Testis (tissue), 3 donors: ENCODE data around the gene ARID5B. TPM values are rescaled to one million over a fixed set of nuclear protein-coding genes. Genes with fewer than 3 reads are reported as not detected.
A peak's percentile ranks its signal among the peaks of the same experiment; 100 is the strongest.

Experiments
- DNase-seq: peaks from one replicate; pipeline ENCODE4 v3.0.0-alpha.2; 2019
- H3K27ac ChIP-seq, 2 donors: fragments of 200-600 bp; sonication (generic); one replicate each; pipeline ENCODE4 v1.5.1; 2019
- H3K27me3 ChIP-seq: fragments of 200-600 bp; sonication (generic); one replicate; pipeline ENCODE4 v1.5.1; 2019
- H3K36me3 ChIP-seq: fragments of 200-600 bp; sonication (generic); one replicate; pipeline ENCODE4 v1.5.1; 2017; ENCODE audit warnings: low read depth; ENCODE audit errors: missing control alignments
- H3K4me1 ChIP-seq: fragments of 200-600 bp; sonication (generic); one replicate; pipeline ENCODE4 v1.5.1; 2019
- H3K4me3 ChIP-seq, 2 donors: fragments of 200-600 bp; sonication (generic); one replicate each; pipeline ENCODE4 v1.5.1; 2017 to 2019
- H3K9me3 ChIP-seq: fragments of 200-600 bp; sonication (generic); one replicate; pipeline ENCODE4 v1.5.1; 2017
- CTCF ChIP-seq, 3 experiments: fragments of 450-650 bp in 2 of 3; fragments of 200-600 bp in 1 of 3; sonication (generic) in 1 of 3; IDR thresholded peaks; one replicate each; pipeline ENCODE4 v1.5.1; 2016 to 2019; ENCODE audit warnings: antibody characterized with exemption in 3 of 3, mild to moderate bottlenecking in 2 of 3, moderate library complexity in 1 of 3
- POLR2A ChIP-seq: fragments of 450-650 bp; IDR thresholded peaks from one replicate; pipeline ENCODE4 v1.6.1; 2017; ENCODE audit warnings: antibody characterized with exemption, mild to moderate bottlenecking, moderate library complexity
- WGBS, 2 donors: methylation state at CpG; one replicate each; pipeline ENCODE4 v1.1.5; 2018; 5-methylcytosine and 5-hydroxymethylcytosine counted together
- intact Hi-C: fragments of 100-400 bp; cut with DNase I; formaldehyde crosslinking; loops from one replicate; pipeline ENCODE4 v1.15.1; 2023; ENCODE audit warnings: low total_unique reads
- polyA plus RNA-seq: library from polyadenylated mRNA; stranded (reverse); fragments of 350-450 nt; fragmentation: Illumina TruSeq; extraction: RNeasy Lipid Tissue Mini Kit (QIAGEN cat#74804); gene quantifications from one replicate; pipeline ENCODE4 v1.2.3, GENCODE V29; 2014; ENCODE audit warnings: low read depth, low replicate concordance; ENCODE audit not compliant: insufficient read depth
- total RNA-seq, 2 donors: library from RNA; depleted of rRNA; stranded (reverse); fragments of >200 nt; gene quantifications; one replicate each; pipeline ENCODE4 v1.2.3, GENCODE V29; 2016

ARID5B gene
- total and polyA plus RNA-seq, 3 donors from 2014 or later, result 14.3 to 73.6 (median 52.1) TPM

DNA sequence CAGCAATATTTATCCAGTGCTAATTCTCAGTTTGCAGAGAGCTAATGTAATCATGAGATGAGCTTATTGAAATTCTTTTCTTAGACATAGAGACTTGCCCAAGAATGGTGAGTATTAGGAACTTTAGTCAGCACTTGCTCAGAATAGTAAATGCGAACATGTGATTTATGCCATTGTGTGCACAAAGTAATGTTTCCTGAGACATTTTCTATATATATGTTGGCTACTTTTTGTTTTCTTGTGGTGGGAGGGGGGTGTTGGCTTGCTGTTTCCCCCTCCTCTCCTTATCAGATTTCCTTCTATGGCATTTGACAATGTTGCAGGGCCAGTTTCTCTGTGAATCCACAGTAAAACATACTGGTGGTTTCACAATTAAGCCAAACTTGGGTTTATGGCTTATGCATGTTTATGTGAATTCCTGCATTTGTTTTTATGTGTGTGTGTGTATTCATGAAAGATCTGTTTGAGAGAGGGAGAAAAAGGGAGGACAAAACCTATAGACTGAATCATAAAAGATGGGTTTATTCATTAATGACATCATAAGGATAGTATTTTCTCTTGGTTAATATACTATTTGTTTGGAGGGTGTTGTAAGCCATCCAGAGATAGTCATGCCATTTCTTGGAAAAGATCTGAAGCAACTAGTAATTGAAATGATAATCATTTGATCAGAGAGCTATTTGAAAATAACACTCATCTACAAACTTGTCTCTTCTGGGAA lies 36.3 kb downstream of the ARID5B start:
- WGBS, 2 donors, result 76 to 82% methylated on average over 1 of the region's 1 CpG
- intact Hi-C loops, result no loop called here
- TF ChIP-seq POLR2A (no peak), CTCF (IDR thresholded peaks at IDR 0.05) (no peak)
- H3K4me1 ChIP-seq, result peaks cover 17% of the 10 kb centered on the region
- no peaks in the 10 kb centered on the region for H3K9me3 ChIP-seq
- H3K27ac ChIP-seq, result peak overlapping the region; percentile 52 to 62
- no peaks in the 10 kb centered on the region for H3K27me3 ChIP-seq
- no peaks in the 10 kb centered on the region for H3K36me3 ChIP-seq
- no peak for DNase-seq
- H3K4me3 ChIP-seq, result no peak overlapping the region

- TF ChIP-seq POLR2A (no peak), CTCF (IDR thresholded peaks at IDR 0.05) (no peak)
- Histone ChIP-seq H3K9me3 (no peaks in the 10 kb centered on the region), H3K4me1 (peaks cover 21% of the 10 kb centered on the region), H3K4me3 (no peak overlapping the region), H3K27ac (peak overlapping the region in 1 of 2 donors; percentile 62), H3K27me3 (no peaks in the 10 kb centered on the region), H3K36me3 (no peaks in the 10 kb centered on the region)
- DNase-seq, result no peak
- WGBS, 2 donors, result 86 to 92% methylated on average over 3 of the region's 3 CpGs
- intact Hi-C loops, result no loop called here
These were observed 38.4 kb downstream of the ARID5B start for GRCh38 chr10:61939902-61940301.

GRCh38 chr10:61941202-61941681 lies 39.7 kb downstream of the ARID5B start:
- no peaks in the 10 kb centered on the region for H3K36me3 ChIP-seq
- TF ChIP-seq CTCF (IDR thresholded peaks at IDR 0.05) (no peak), POLR2A (no peak)
- H3K27ac ChIP-seq, result no peak overlapping the region
- DNase-seq, result no peak
- peaks cover 21% of the 10 kb centered on the region for H3K4me1 ChIP-seq
- H3K27me3 ChIP-seq, result no peaks in the 10 kb centered on the region
- no peak overlapping the region for H3K4me3 ChIP-seq
- H3K9me3 ChIP-seq, result no peaks in the 10 kb centered on the region
- 82% methylated on average over 4 of the region's 4 CpGs for WGBS, 2 donors
- intact Hi-C loops, result no loop called here

- TF ChIP-seq POLR2A, result no peak
- TF ChIP-seq CTCF (IDR thresholded peaks at IDR 0.05), result no peak
- no peak overlapping the region for H3K4me3 ChIP-seq
- no peaks in the 10 kb centered on the region for H3K36me3 ChIP-seq
- no peaks in the 10 kb centered on the region for H3K27me3 ChIP-seq
- H3K4me1 ChIP-seq, result peaks cover 14% of the 10 kb centered on the region
- DNase-seq, result no peak
- WGBS, 2 donors, result 71 to 81% methylated on average over 5 of the region's 5 CpGs
- H3K9me3 ChIP-seq, result no peaks in the 10 kb centered on the region
- H3K27ac ChIP-seq, result peak overlapping the region; percentile 53 to 84
- intact Hi-C loops, result no loop called here
These were observed 41.3 kb downstream of the ARID5B start for GRCh38 chr10:61942604-61943461.
